ENCODE data around the gene CYP3A7. TPM values are rescaled to one million over a fixed set of nuclear protein-coding genes. Genes with fewer than 3 reads are reported as not detected.
"Not testable (repeated sequence)": the region's sequence is repeated elsewhere in the genome, so short reads cannot be mapped to it uniquely, and the experiment has no call there.

Gene CYP3A7
- total RNA-seq, 4 donors from 2014 or later, result 0.91 TPM; not detected in 3

DNA sequence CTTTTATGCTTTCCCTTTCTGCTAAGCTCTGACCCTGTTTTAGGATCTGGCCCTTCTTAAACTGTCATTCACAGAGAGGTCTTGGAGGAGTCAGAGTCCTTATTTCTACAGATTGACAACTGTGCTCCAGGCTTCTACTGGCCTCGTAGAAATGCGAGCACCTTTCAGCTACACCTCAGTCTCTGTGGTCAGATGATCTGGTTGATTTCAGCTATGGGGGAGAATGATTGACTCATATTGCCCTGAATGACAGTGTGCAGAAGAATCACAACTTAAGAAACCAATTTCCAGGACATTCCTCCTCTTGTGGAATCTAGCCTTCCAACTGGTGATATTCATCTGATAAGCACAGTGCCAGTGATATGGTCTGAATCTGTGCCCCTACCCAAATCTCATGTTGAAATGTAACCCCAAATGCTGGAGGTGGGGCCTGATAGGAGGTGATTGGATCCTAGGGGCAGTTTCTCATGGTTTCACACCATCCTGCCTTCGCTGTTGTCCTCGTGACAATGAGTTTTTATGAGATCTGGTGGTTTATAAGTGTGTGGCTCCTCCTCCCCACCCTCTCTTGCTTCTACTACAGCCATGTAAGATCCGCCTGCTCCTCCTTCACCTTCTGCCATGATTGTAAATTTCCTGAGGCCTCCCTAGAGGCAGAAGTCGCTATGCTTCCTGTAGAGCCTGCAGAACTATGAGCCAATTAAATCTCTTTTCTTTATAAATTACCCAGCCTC lies 14.0 kb upstream of the CYP3A7 start:
- Histone ChIP-seq H3K4me1 (no peaks in the 10 kb centered on the region), H3K36me3 (no peaks in the 10 kb centered on the region), H3K27me3 (no peaks in the 10 kb centered on the region), H3K27ac (no peak overlapping the region), H3K9me3 (no peaks in the 10 kb centered on the region), H3K4me3 (no peak overlapping the region)
- intact Hi-C loops (cut with DNase I; ENCODE audit: low total_unique reads), result no loop called here
- TF ChIP-seq CTCF (IDR thresholded peaks at IDR 0.05) (no peak), POLR2A (IDR thresholded peaks at IDR 0.05) (no peak)
- no peak for DNase-seq

DNA sequence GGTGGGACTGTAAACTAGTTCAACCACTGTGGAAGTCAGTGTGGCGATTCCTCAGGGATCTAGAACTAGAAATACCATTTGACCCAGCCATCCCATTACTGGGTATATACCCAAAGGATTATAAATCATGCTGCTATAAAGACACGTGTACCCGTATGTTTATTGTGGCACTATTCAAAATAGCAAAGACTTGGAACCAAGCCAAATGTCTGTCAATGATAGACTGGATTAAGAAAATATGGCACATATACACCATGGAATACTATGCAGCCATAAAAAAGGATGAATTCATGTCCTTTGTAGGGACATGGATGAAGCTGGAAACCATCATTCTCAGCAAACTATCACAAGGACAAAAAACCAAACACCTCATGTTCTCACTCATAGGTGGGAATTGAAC lies 11.9 kb upstream of the CYP3A7 start:
- H3K4me1 ChIP-seq; DNase-seq; intact Hi-C loops (cut with DNase I; ENCODE audit: low total_unique reads); H3K27me3 ChIP-seq; H3K4me3 ChIP-seq; H3K36me3 ChIP-seq; H3K27ac ChIP-seq; H3K9me3 ChIP-seq: not testable (repeated sequence)

GRCh38 chr7:99745395-99745794 lies 10.4 kb upstream of the CYP3A7 start:
- intact Hi-C loops (cut with DNase I; ENCODE audit: low total_unique reads); DNase-seq; H3K27me3 ChIP-seq; H3K4me1 ChIP-seq; H3K9me3 ChIP-seq; H3K27ac ChIP-seq; H3K36me3 ChIP-seq; H3K4me3 ChIP-seq: not testable (repeated sequence)

DNA sequence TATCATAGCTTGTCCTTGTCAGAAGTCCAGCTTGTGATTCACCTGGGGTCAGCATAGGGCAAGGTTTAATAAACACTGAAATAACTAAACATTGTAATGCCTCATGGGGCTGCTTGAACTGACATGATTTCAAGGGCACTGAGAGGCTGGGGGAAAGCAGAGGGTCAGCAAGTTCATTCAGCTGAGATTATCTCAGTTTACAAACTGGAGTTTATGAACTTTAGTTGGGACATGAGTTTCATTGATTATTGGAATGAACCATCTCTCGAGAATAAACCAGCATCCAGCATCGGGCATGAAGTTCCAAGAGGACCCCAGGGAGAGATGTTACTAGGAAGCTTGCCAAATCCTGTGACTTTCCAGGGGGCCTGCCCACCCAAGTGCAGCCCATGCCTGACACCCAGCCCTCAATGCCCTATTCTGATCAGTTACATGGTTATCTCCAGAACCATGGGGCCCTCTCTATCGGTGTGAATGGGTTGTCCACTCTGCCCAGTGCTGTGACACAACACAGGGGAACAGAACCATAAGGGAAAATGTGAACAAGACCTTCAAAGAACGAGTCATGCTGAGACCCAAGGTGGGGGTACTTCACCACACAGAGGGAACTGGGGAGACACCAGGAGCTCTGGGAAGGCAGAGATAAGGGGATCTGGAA lies 7.9 kb upstream of the CYP3A7 start:
- no peaks in the 10 kb centered on the region for H3K36me3 ChIP-seq
- no peak overlapping the region for H3K4me3 ChIP-seq
- no peak overlapping the region for H3K27ac ChIP-seq
- H3K4me1 ChIP-seq, result no peaks in the 10 kb centered on the region
- intact Hi-C loops (cut with DNase I; ENCODE audit: low total_unique reads), result no loop called here
- TF ChIP-seq CTCF (IDR thresholded peaks at IDR 0.05) (no peak), POLR2A (IDR thresholded peaks at IDR 0.05) (no peak)
- no peak for DNase-seq
- no peaks in the 10 kb centered on the region for H3K9me3 ChIP-seq
- H3K27me3 ChIP-seq, result no peaks in the 10 kb centered on the region

- Histone ChIP-seq H3K4me1 (no peaks in the 10 kb centered on the region), H3K27ac (no peak overlapping the region), H3K27me3 (no peaks in the 10 kb centered on the region), H3K36me3 (no peaks in the 10 kb centered on the region), H3K9me3 (no peaks in the 10 kb centered on the region), H3K4me3 (no peak overlapping the region)
- TF ChIP-seq POLR2A (IDR thresholded peaks at IDR 0.05) (no peak), CTCF (IDR thresholded peaks at IDR 0.05) (no peak)
- intact Hi-C loops (cut with DNase I; ENCODE audit: low total_unique reads), result no loop called here
- DNase-seq, result no peak
Measured at GRCh38 chr7:99741441-99741795, 6.4 kb upstream of the CYP3A7 start.

DNA sequence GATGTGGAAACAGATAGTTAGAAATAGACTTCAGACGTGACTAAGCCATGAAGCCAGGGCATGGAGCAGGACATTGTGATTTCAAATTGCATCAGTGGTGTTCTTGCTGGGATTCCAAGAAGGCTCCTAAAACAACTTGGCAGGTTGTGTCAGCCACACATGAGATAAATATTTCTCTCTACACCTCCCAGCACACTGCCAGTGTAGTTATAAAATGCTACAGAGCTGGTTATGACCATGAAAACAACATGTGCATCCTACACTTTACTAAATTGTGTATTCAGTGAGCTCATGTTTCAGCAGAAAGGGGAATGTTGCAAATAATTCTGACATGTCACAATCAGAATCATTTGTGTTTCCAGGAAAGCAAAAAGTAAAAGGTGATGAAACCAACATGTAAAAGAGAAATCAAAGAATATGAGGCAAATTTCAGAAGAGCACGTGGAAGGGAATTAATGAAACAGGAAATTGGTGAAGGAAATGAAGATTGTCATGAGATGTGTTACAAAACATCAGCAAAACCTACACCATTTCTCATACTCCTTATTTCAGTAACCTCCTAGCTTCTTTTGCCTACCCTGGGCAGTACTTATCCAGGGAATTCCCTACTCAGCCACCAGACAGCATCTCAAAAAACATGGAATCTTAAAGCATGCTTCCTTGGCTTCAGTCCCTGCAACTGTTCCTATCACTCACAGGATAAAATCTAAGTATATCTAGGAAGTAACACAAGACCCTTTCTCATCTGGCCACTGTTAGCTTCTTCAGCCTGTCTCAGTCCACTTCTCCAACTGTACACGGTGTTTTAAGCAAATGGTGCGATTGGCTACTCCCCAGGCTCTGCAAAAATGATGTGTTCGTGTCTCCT lies 5.8 kb upstream of the CYP3A7 start:
- H3K36me3 ChIP-seq, result no peaks in the 10 kb centered on the region
- no peak for DNase-seq
- intact Hi-C loops (cut with DNase I; ENCODE audit: low total_unique reads), result no loop called here
- no peaks in the 10 kb centered on the region for H3K9me3 ChIP-seq
- TF ChIP-seq CTCF (IDR thresholded peaks at IDR 0.05), result no peak
- no peak for TF ChIP-seq POLR2A (IDR thresholded peaks at IDR 0.05)
- H3K4me3 ChIP-seq, result no peak overlapping the region
- H3K27ac ChIP-seq, result no peak overlapping the region
- no peaks in the 10 kb centered on the region for H3K4me1 ChIP-seq
- H3K27me3 ChIP-seq, result no peaks in the 10 kb centered on the region

Measured in uterus (tissue), 4 donors.